DOHH2 (cell line): Measurements from ENCODE around the gene IRF7.

Experiments used
- H3F3A ChIP-seq: fragments of 200-600 bp; sonication (generic), shearing (Covaris generic); 2 replicates; pipeline ENCODE4 v1.6.0; 2016; ENCODE audit warnings: antibody characterized with exemption, mild to moderate bottlenecking; ENCODE audit not compliant: control insufficient read depth, insufficient read depth
- H3K27ac ChIP-seq: fragments of 200-600 bp; sonication (generic); 2 replicates; pipeline ENCODE4 v1.5.1; 2014; ENCODE audit warnings: low read depth, mild to moderate bottlenecking, low read length, moderate library complexity
- H3K27me3 ChIP-seq: fragments of 200-600 bp; sonication (generic); 2 replicates; pipeline ENCODE4 v1.6.1; 2014; ENCODE audit warnings: mild to moderate bottlenecking, low read length, mixed read lengths; ENCODE audit not compliant: control insufficient read depth
- H3K36me3 ChIP-seq: fragments of 200-600 bp; sonication (generic); 2 replicates; pipeline ENCODE4 v1.6.1; 2014; ENCODE audit warnings: mild to moderate bottlenecking, low read length, moderate library complexity, mixed read lengths; ENCODE audit not compliant: control insufficient read depth
- H3K4me1 ChIP-seq: fragments of 200-600 bp; sonication (generic); 2 replicates; pipeline ENCODE4 v1.6.1; 2014; ENCODE audit warnings: mild to moderate bottlenecking, low read length, mixed read lengths; ENCODE audit not compliant: control insufficient read depth
- H3K4me2 ChIP-seq: fragments of 200-600 bp; sonication (generic); 2 replicates; pipeline ENCODE4 v1.6.0; 2014; ENCODE audit warnings: mild to moderate bottlenecking, low read length, moderate library complexity
- H3K4me3 ChIP-seq: fragments of 200-600 bp; sonication (generic); 2 replicates; pipeline ENCODE4 v1.5.1; 2014; ENCODE audit warnings: mild to moderate bottlenecking, low read length, mixed read lengths
- H3K79me2 ChIP-seq: fragments of 200-600 bp; sonication (generic); 2 replicates; pipeline ENCODE4 v1.6.1; 2014; ENCODE audit warnings: mild to moderate bottlenecking, low read length, mixed read lengths; ENCODE audit not compliant: control insufficient read depth
- H3K9me2 ChIP-seq: fragments of 200-600 bp; sonication (generic); replicated peaks from 2 replicates; pipeline ENCODE4 v1.6.1; 2014; ENCODE audit warnings: mild to moderate bottlenecking, low read length, mixed read lengths; ENCODE audit not compliant: control insufficient read depth
- H3K9me3 ChIP-seq: fragments of 200-600 bp; sonication (generic); 2 replicates; pipeline ENCODE4 v1.6.1; 2014; ENCODE audit warnings: antibody characterized with exemption, low read length, mixed read lengths; ENCODE audit not compliant: control insufficient read depth, insufficient read depth
- H4K20me1 ChIP-seq: fragments of 200-600 bp; sonication (generic); 2 replicates; pipeline ENCODE4 v1.6.0; 2014; ENCODE audit warnings: low read depth, mild to moderate bottlenecking, antibody characterized with exemption, low read length, moderate library complexity; ENCODE audit not compliant: control insufficient read depth, insufficient read depth
- CTCF ChIP-seq: fragments of 200-600 bp; sonication (generic); IDR thresholded peaks from one replicate; pipeline ENCODE4 v1.5.1; 2014; ENCODE audit warnings: antibody characterized with exemption, mild to moderate bottlenecking, low read depth, low read length; ENCODE audit not compliant: poor library complexity, severe bottlenecking
- EZH2phosphoT487 ChIP-seq: fragments of 200-600 bp; sonication (generic); IDR thresholded peaks from 2 replicates; pipeline ENCODE4 v1.6.1; 2017; ENCODE audit warnings: borderline replicate concordance, mild to moderate bottlenecking, antibody characterized with exemption, low read length, moderate library complexity, mixed read lengths

Gene IRF7

GRCh38 chr11:567011-567628 is 48.6 kb downstream of the IRF7 start:
- Histone ChIP-seq H3K36me3 (peaks cover 15% of the 10 kb centered on the region), H3K9me3 (no peaks in the 10 kb centered on the region), H4K20me1 (no peaks in the 10 kb centered on the region), H3K27me3 (0 out of 2 replicates have a peak, but pooled peaks cover 2% of the 10 kb centered on the region), H3K9me2 (no peaks in the 10 kb centered on the region), H3K4me1 (peaks cover 19% of the 10 kb centered on the region), H3K4me2 (peak overlapping the region; percentile 79), H3F3A (no peaks in the 10 kb centered on the region), H3K79me2 (peaks cover 10% of the 10 kb centered on the region), H3K27ac (no peak overlapping the region), H3K4me3 (peak overlapping the region; percentile 89)
- no peak for TF ChIP-seq CTCF
- TF ChIP-seq EZH2phosphoT487 = no peak

GRCh38 chr11:565921-566509 is 49.7 kb downstream of the IRF7 start:
- Histone ChIP-seq H3K4me3 (no peak overlapping the region), H3K27me3 (0 out of 2 replicates have a peak, but pooled peaks cover 2% of the 10 kb centered on the region), H3K4me1 (peaks cover 27% of the 10 kb centered on the region), H4K20me1 (no peaks in the 10 kb centered on the region), H3K27ac (no peak overlapping the region), H3K9me2 (no peaks in the 10 kb centered on the region), H3F3A (no peaks in the 10 kb centered on the region), H3K9me3 (no peaks in the 10 kb centered on the region), H3K79me2 (peaks cover 17% of the 10 kb centered on the region), H3K4me2 (no peak overlapping the region), H3K36me3 (peaks cover 15% of the 10 kb centered on the region)
- TF ChIP-seq EZH2phosphoT487 (no peak), CTCF (peak; percentile 15)

- H3K4me1 ChIP-seq = peaks cover 27% of the 10 kb centered on the region
- H3F3A ChIP-seq = no peaks in the 10 kb centered on the region
- no peak overlapping the region for H3K27ac ChIP-seq
- peaks cover 15% of the 10 kb centered on the region for H3K36me3 ChIP-seq
- H3K9me2 ChIP-seq = no peaks in the 10 kb centered on the region
- H3K27me3 ChIP-seq = no peaks in the 10 kb centered on the region
- no peaks in the 10 kb centered on the region for H3K9me3 ChIP-seq
- H3K4me3 ChIP-seq = no peak overlapping the region
- no peaks in the 10 kb centered on the region for H4K20me1 ChIP-seq
- TF ChIP-seq CTCF (no peak), EZH2phosphoT487 (no peak)
- no peak overlapping the region for H3K4me2 ChIP-seq
- H3K79me2 ChIP-seq = peaks cover 17% of the 10 kb centered on the region
These were observed 51.8 kb downstream of the IRF7 start for GRCh38 chr11:563812-564578.
